H1 (cell line): Measurements from ENCODE around the gene KCNC2.

Experiments used
- CEBPB ChIP-seq: IDR thresholded peaks from 2 replicates; pipeline ENCODE4 v1.6.1; 2012; ENCODE audit warnings: low read depth, low read length
- SIN3A ChIP-seq, 2 experiments: IDR thresholded peaks in 1 of 2; conservative IDR thresholded peaks in 1 of 2; 2 replicates each; pipeline ENCODE4 v1.6.1; 2011 to 2012; ENCODE audit warnings: low read length in 2 of 2, improper control_type of control experiment in 1 of 2, low read depth in 1 of 2, mild to moderate bottlenecking in 1 of 2
- TAF1 ChIP-seq: IDR thresholded peaks from 2 replicates; pipeline ENCODE4 v1.6.1; 2011; ENCODE audit warnings: mild to moderate bottlenecking, low read depth, low read length

DNA sequence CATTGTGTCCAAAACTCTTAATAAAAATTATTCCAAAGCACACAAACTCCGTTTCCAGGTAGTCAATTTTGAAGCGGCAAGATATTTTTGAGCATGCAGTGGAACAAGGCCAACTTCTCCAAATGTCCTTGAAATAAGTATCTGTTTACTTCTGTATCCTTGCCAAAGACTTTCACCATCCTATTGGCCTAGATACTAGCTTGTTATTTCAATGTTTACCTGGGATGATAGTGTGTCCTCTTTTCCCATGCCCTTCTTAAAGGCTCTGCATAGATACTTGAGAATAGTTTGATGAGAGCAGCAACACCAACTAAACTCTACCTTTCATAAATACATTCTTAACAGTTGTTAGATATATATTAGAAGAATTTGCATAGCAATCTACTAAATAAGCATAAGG, 160.9 kb downstream of the KCNC2 start:
- TF ChIP-seq CEBPB (no peak), TAF1 (no peak), SIN3A (conservative IDR thresholded peaks at IDR 0.05 in 1 of 2, IDR thresholded peaks at IDR 0.05 in 1 of 2; ENCODE audit: low read depth in 1 of 2, low read length in 2 of 2) (no peak)
